ENCODE data around the gene ADNP2.

The ADNP2 gene

DNA sequence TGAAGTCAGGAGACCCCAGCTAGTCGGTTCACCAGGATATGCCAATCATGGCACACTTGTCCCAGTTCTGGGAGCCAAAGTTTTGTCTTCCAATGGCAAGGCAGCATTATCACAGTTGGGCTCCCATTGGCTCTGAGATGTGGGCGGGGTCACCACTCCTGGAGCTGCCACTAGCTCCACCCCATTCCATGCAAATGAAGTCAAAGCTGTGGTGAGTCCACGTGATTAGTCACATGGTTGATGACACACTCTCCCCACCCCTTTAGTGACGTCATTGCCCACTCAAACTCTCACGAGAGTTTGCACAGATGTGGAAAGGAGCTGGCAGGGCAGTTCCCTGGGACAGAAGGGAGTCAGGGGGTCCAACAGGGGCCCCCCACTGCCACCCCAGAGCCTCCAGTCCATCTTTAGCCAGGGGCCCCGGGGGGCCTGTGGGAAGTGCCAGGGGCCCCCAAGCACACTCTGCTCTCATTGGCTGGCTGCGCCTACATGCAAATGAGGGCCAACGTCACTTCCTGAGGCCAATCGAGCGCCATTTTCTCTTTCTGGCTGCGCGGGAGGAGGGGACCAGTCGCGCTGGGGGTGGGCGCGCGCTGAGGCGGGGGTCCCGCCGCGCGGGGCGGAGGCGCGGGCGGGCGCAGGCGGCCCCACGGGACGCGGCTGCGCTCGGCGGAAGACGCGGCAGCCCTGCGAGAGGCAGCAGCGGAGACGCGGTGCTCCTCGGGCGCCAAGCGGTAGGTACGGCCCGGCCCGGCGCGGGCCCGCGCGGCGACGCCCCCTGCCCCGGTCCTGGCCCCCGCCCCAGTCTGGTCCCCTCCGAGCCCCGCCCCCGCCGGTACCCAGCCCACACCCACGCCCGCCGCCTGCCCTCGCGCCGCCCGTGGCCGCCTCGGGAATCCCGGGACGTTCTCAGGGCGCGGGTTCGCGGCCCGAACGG is at the start of gene ADNP2:
Gene ADNP2 (plus strand): TSS at position 524 of the 937 bp plus-strand sequence. CDS start 8,281 bp downstream, outside the sequence.
- ATAC-seq (peak; percentile 77), DNase-seq (peak; percentile 86)

GRCh38 chr18:80059945-80060344 is 49.1 kb upstream of the ADNP2 start:
- no peak for ATAC-seq
- no peak for DNase-seq

DNA sequence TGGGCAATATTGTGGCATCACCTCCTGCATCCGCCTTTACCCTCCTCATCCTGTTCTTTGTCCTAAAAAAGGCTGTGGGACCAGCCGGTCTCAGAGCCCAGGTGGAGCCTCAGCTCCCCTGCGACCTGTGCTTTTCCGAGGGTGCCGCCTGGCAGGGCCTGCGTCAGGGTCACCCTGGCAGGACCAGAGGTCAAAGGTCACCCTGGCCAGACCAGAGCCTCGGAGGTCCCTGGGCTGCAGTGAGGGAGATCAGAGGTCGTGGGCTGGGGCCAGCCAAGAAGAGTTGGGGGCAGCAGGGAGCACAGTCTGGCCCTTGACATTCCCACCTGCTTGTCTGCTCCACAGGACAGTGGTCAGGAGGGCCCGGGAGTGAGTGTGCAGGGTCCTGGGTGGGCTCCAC is 43.4 kb upstream of the ADNP2 start:
- no peak for DNase-seq

GRCh38 chr18:80067321-80067720 is 41.7 kb upstream of the ADNP2 start:
- DNase-seq (no peak), ATAC-seq (no peak)

More for the DNA sequence above, 43.4 kb upstream of the ADNP2 start:
- no peak for ATAC-seq

DNA sequence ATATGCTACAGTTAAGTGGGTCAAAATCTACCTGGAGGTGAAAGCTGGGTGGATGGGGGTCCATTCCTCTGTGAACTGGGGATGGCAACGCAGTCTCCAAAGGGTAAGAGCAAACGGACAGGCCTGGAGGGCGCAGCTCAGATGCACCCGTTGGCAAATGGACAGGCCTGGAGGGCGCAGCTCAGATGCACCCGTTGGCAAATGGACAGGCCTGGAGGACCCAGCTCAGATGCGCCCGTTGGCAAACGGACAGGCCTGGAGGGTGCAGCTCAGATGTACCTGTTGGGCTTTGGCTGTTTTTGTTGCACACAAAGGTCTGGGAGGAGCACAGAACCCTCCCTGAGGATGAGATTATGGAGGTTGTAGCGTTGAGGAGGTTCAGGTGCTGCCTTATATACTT is 41.2 kb upstream of the ADNP2 start:
- ATAC-seq (no peak), DNase-seq (no peak)

- no peak for ATAC-seq
- no peak for DNase-seq
Observed at GRCh38 chr18:80068571-80069272, 40.3 kb upstream of the ADNP2 start.

DNA sequence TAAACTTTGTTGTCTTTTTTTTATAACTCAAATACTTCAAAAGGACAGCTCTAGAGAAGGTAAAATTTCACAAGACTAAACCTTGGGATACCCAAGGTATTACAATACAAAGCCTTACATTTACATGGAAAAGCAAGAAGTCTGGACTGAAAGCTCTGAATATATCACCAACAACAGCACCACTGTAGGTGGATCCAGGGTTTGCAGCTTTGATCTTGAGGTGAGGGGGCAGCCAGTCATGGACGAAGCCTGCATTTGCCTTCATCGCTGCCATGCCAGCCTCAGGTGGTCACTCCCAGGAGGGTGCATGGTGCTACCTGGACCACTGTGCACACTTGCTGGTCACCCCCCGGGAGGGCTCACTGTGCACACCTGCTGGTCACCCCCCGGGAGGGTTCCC is 38.2 kb upstream of the ADNP2 start:
- DNase-seq = no peak
- ATAC-seq = no peak

DNA sequence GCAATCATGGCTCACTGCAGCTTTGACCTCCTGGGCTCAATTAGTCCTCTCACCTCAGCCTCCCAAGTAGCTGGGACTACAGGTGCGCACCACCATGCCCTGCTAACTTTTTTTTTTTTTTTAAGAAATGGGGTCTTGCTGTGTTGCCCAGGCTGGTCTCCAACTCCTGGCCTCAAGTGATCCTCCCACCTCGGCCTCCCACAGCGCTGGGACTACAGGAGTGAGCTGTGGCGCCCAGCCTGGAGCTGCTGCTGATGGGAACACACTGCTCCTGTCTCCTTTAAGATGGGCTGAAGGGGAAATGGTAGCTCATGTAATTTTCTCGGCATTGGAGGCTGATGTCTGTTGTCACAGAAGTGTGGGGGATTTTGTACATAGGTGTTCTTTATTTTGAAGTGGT is 34.9 kb upstream of the ADNP2 start:
- ATAC-seq = no peak

DNA sequence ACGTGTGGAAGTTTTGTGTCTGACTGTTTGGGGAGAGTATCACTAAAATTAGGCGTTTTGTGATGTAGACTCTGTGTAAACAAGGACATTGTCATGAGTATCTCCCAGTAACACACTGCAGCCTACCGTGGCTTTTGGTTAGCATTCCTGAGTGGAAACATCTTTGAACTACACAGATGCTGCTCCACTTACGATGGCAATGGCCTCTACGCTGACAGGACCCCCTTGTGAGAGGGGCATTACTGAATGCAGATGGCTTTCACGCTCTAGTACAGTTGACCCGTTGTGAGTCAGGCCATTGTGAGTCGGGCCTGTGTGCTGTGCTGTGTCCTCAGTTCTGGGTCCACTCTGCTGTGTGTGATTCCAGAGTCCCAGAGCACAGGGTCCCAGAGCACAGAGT is 34.4 kb upstream of the ADNP2 start:
- DNase-seq = no peak
- no peak for ATAC-seq

More for the DNA sequence above, 34.9 kb upstream of the ADNP2 start:
- DNase-seq = no peak

- no peak for ATAC-seq
Observed at GRCh38 chr18:80075940-80076339, 33.1 kb upstream of the ADNP2 start.

DNA sequence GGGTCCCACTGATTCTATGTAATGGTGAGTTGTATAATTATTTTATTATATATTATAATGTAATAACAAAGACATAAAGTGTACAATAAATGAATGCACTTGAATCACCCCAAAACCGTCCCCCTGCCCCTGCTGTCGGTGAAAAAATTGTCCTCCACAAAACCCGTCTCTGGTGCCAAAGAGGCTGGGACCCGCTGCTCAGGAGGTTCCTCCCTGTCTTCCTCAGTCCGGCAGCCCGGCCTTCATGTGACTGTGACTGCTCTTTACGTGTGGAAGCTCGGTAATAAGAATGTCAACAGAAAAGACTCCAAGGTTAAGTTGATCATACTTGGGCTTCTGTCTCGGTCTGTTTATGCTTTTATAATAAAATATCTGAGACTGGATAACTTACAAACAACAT is 32.7 kb upstream of the ADNP2 start:
- ATAC-seq = no peak
- DNase-seq = no peak

More at GRCh38 chr18:80075940-80076339, 33.1 kb upstream of the ADNP2 start:
- no peak for DNase-seq

- DNase-seq (no peak), ATAC-seq (peak; percentile 14)
Observed at GRCh38 chr18:80077873-80078272, 31.2 kb upstream of the ADNP2 start.

DNA sequence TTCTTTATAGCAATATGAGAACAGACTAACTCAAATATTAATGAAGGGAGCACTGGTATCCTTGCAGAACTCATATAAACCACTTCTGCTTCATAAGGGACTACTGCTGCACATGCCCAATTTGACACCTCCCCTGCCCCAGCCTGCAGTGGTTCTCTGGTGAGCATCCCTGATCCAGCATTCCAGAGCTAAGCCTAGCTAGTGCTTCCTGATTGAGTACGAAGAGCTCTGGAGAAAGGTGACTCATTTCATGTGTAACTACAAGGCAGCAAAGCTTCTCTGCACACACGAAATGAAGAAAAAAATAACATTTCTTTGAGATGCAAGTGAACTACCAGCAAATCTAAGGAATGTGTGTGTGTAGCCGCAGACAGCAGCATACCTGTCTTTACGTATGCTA is 22.8 kb upstream of the ADNP2 start:
- no peak for DNase-seq
- ATAC-seq = no peak

GRCh38 chr18:80088036-80088435 is 21.0 kb upstream of the ADNP2 start:
- no peak for ATAC-seq
- no peak for DNase-seq

DNA sequence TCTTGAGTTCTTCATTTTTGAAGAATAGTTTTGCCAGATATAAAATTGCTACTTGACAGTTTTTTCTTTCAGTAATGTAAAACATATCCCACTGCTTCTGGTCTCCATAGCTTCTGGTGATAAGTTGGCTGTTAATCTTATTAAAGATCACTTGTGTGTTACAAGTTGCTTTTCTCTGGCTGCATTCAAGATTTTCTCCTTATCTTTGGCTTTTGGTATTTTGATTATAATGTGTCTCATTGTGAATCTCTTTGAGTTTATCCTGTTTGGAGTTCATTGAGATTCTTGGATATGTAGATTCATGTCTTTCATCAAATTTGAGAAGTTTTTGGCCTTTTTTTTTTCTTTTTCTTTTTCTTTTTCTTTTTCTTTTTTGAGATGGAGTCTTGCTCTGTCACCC is 20.2 kb upstream of the ADNP2 start:
- DNase-seq = no peak
- no peak for ATAC-seq

- no peak for DNase-seq
- no peak for ATAC-seq
Observed at GRCh38 chr18:80095414-80095813, 13.6 kb upstream of the ADNP2 start.

GRCh38 chr18:80096032-80096565 is 13.0 kb upstream of the ADNP2 start:
- ATAC-seq (no peak), DNase-seq (no peak)

DNA sequence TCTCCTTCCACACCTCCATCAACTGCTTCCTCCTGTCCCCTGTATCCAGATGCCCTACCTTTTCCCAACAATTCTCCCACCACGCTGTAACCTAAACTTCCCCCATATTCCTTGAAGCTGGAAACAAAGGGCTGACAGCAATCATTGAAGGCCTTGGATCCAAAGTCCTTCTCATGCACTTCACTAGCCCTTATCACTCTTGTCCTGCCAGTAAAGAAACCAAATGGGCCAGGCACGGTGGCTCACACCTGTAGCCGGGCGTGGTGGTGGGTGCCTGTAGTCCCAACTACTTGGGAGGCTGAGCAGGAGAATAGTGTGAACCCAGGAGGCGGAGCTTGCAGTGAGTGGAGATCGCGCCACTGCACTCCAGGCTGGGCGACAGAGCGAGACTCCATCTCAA is 11.9 kb upstream of the ADNP2 start:
- no peak for ATAC-seq

GRCh38 chr18:80103231-80103630 is 5.8 kb upstream of the ADNP2 start:
- no peak for DNase-seq
- ATAC-seq = no peak

More for the DNA sequence above, 11.9 kb upstream of the ADNP2 start:
- no peak for DNase-seq

DNA sequence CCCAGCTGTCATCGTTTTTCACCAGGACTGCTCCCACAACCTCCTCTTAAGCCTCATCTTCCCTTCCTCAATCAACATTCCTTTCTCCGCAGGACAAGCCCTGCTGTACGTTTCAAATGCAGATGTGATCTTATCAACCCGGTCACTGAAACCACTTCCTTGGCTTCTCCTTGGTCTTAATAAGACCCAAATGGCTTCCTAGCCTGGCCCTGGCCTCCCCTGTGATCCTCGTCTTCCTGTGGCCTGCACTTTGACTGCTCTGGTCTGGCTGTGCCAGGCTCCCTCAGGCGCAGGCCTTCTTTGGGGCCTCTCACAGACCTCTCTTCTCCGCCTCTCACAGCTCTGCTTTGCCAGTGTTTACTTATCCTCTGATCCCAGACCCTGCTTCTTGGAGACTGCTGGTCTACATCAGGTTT is 4.7 kb upstream of the ADNP2 start:
- DNase-seq (no peak), ATAC-seq (no peak)

- ATAC-seq (peak; percentile 62), DNase-seq (no peak)
Observed at GRCh38 chr18:80105369-80106167, 3.5 kb upstream of the ADNP2 start.

DNA sequence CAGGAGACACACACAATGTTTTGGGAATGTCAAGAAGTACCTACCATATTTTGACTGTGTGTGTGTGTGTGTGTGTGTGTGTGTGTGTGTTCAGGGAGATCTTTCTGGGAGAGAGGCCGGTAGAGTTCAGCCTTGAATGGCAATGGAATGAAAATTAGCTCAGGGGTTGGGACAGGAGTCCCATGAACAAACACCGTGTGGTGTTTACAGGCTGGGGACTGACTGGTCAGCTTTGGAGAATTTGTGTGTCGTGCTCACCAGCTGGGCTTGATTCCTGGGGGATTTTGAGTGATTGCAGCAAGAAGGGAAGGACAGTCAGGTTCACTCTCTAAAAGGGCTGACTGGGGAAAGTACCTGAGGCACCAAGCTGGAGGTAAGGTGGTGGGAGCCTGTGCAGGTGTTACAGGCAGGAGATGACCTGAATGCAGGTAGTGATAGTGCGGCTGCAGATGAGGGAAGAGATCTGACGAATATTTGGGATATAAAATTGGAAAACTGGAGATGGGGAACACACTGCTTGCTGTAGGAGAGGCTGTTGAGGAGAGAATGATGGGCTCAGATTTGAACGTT is 2.5 kb upstream of the ADNP2 start:
- DNase-seq (no peak), ATAC-seq (no peak)

All from stimulated activated naive CD8-positive, alpha-beta T cell treated with anti-CD3 and anti-CD28 coated beads, Interleukin-15, Interleukin-2, amounts not matched to agents 100 U/mL and 50 U/mL, for 24 hours (primary cell).